Activated naive CD8-positive, alpha-beta T cell treated with anti-CD3 and anti-CD28 coated beads, Interleukin-2, amount 50 U/mL, for 24 hours (primary cell): ENCODE data around the gene RYR2.

Experiments used
- ATAC-seq: fragments of 150-1000 bp; cut with Tn5 transposase; one replicate; pipeline ENCODE4 v1.10.0; 2021
- DNase-seq: peaks from one replicate; pipeline ENCODE4 v3.0.0; 2021
- H3K27ac Mint-ChIP-seq: one replicate; pipeline ENCODE4 v1.8.0; 2021; ENCODE audit warnings: mild to moderate bottlenecking, mixed read lengths
- H3K27me3 Mint-ChIP-seq: one replicate; pipeline ENCODE4 v1.8.0; 2021; ENCODE audit warnings: mixed read lengths
- H3K36me3 Mint-ChIP-seq: one replicate; pipeline ENCODE4 v1.8.0; 2021; ENCODE audit warnings: low read depth, mixed read lengths
- H3K4me1 Mint-ChIP-seq: one replicate; pipeline ENCODE4 v1.8.0; 2021; ENCODE audit warnings: mixed read lengths
- H3K4me3 Mint-ChIP-seq: one replicate; pipeline ENCODE4 v1.8.0; 2021; ENCODE audit warnings: mild to moderate bottlenecking, moderate library complexity, mixed read lengths
- H3K9me3 Mint-ChIP-seq: one replicate; pipeline ENCODE4 v1.8.0; 2021; ENCODE audit warnings: mixed read lengths

Gene RYR2

GRCh38 chr1:237013608-237014007 lies 28.4 kb upstream of the RYR2 start:
- DNase-seq (no peak), ATAC-seq (no peak)
- H3K4me1 Mint-ChIP-seq: no peaks in the 10 kb centered on the region
- H3K9me3 Mint-ChIP-seq: no peaks in the 10 kb centered on the region
- peaks cover 3% of the 10 kb centered on the region for H3K27me3 Mint-ChIP-seq
- no peak overlapping the region for H3K27ac Mint-ChIP-seq
- no peaks in the 10 kb centered on the region for H3K36me3 Mint-ChIP-seq
- no peak overlapping the region for H3K4me3 Mint-ChIP-seq

- no peaks in the 10 kb centered on the region for H3K36me3 Mint-ChIP-seq
- H3K4me3 Mint-ChIP-seq: no peak overlapping the region
- no peaks in the 10 kb centered on the region for H3K9me3 Mint-ChIP-seq
- DNase-seq (no peak), ATAC-seq (no peak)
- no peaks in the 10 kb centered on the region for H3K27me3 Mint-ChIP-seq
- no peak overlapping the region for H3K27ac Mint-ChIP-seq
- H3K4me1 Mint-ChIP-seq: no peaks in the 10 kb centered on the region
Measured at GRCh38 chr1:237016626-237017025, 25.4 kb upstream of the RYR2 start.

GRCh38 chr1:237018896-237019295 lies 23.1 kb upstream of the RYR2 start:
- Mint-ChIP-seq H3K4me1 (no peaks in the 10 kb centered on the region), H3K9me3 (no peaks in the 10 kb centered on the region), H3K4me3 (no peak overlapping the region), H3K27me3 (no peaks in the 10 kb centered on the region), H3K36me3 (no peaks in the 10 kb centered on the region), H3K27ac (no peak overlapping the region)
- ATAC-seq (no peak), DNase-seq (no peak)

GRCh38 chr1:237025358-237026074 lies 16.5 kb upstream of the RYR2 start:
- peaks cover 10% of the 10 kb centered on the region for H3K27me3 Mint-ChIP-seq

GRCh38 chr1:237029240-237029639 lies 12.7 kb upstream of the RYR2 start:
- H3K27ac Mint-ChIP-seq: no peak overlapping the region
- no peaks in the 10 kb centered on the region for H3K36me3 Mint-ChIP-seq
- peaks cover 5% of the 10 kb centered on the region for H3K9me3 Mint-ChIP-seq

More at GRCh38 chr1:237025358-237026074, 16.5 kb upstream of the RYR2 start:
- Mint-ChIP-seq H3K4me1 (no peaks in the 10 kb centered on the region), H3K27ac (no peak overlapping the region), H3K36me3 (no peaks in the 10 kb centered on the region), H3K4me3 (no peak overlapping the region), H3K9me3 (peaks cover 5% of the 10 kb centered on the region)
- no peak for ATAC-seq
- no peak for DNase-seq

GRCh38 chr1:237029850-237030535 lies 12.0 kb upstream of the RYR2 start:
- no peak overlapping the region for H3K4me3 Mint-ChIP-seq
- peaks cover 10% of the 10 kb centered on the region for H3K27me3 Mint-ChIP-seq
- ATAC-seq (no peak), DNase-seq (no peak)
- peaks cover 5% of the 10 kb centered on the region for H3K9me3 Mint-ChIP-seq
- H3K4me1 Mint-ChIP-seq: no peaks in the 10 kb centered on the region
- no peak overlapping the region for H3K27ac Mint-ChIP-seq
- H3K36me3 Mint-ChIP-seq: no peaks in the 10 kb centered on the region

More at GRCh38 chr1:237029240-237029639, 12.7 kb upstream of the RYR2 start:
- Mint-ChIP-seq H3K4me3 (no peak overlapping the region), H3K27me3 (peaks cover 10% of the 10 kb centered on the region), H3K4me1 (no peaks in the 10 kb centered on the region)
- ATAC-seq (no peak), DNase-seq (no peak)

GRCh38 chr1:237031480-237031879 lies 10.5 kb upstream of the RYR2 start:
- H3K36me3 Mint-ChIP-seq: no peaks in the 10 kb centered on the region
- DNase-seq: no peak
- H3K27ac Mint-ChIP-seq: no peak overlapping the region
- H3K27me3 Mint-ChIP-seq: peaks cover 6% of the 10 kb centered on the region
- no peak overlapping the region for H3K4me3 Mint-ChIP-seq
- no peak for ATAC-seq
- no peaks in the 10 kb centered on the region for H3K4me1 Mint-ChIP-seq
- H3K9me3 Mint-ChIP-seq: no peaks in the 10 kb centered on the region

GRCh38 chr1:237032029-237032428 lies 10.0 kb upstream of the RYR2 start:
- DNase-seq (no peak), ATAC-seq (no peak)
- no peak overlapping the region for H3K27ac Mint-ChIP-seq
- H3K36me3 Mint-ChIP-seq: no peaks in the 10 kb centered on the region
- no peaks in the 10 kb centered on the region for H3K9me3 Mint-ChIP-seq
- H3K4me3 Mint-ChIP-seq: no peak overlapping the region
- H3K27me3 Mint-ChIP-seq: peaks cover 6% of the 10 kb centered on the region
- no peaks in the 10 kb centered on the region for H3K4me1 Mint-ChIP-seq

GRCh38 chr1:237033061-237033460 lies 8.9 kb upstream of the RYR2 start:
- no peaks in the 10 kb centered on the region for H3K36me3 Mint-ChIP-seq
- peaks cover 3% of the 10 kb centered on the region for H3K27me3 Mint-ChIP-seq
- DNase-seq (no peak), ATAC-seq (no peak)
- H3K27ac Mint-ChIP-seq: no peak overlapping the region
- H3K4me3 Mint-ChIP-seq: no peak overlapping the region
- H3K4me1 Mint-ChIP-seq: no peaks in the 10 kb centered on the region
- H3K9me3 Mint-ChIP-seq: no peaks in the 10 kb centered on the region

GRCh38 chr1:237033804-237034203 lies 8.2 kb upstream of the RYR2 start:
- peaks cover 2% of the 10 kb centered on the region for H3K27me3 Mint-ChIP-seq
- ATAC-seq (no peak), DNase-seq (no peak)
- no peaks in the 10 kb centered on the region for H3K36me3 Mint-ChIP-seq
- H3K4me3 Mint-ChIP-seq: no peak overlapping the region
- H3K4me1 Mint-ChIP-seq: no peaks in the 10 kb centered on the region
- H3K9me3 Mint-ChIP-seq: no peaks in the 10 kb centered on the region
- H3K27ac Mint-ChIP-seq: no peak overlapping the region

- Mint-ChIP-seq H3K9me3 (no peaks in the 10 kb centered on the region), H3K4me1 (no peaks in the 10 kb centered on the region)
- no peak for ATAC-seq
Measured at GRCh38 chr1:237035759-237036158, 6.2 kb upstream of the RYR2 start.

GRCh38 chr1:237038211-237038610 lies 3.8 kb upstream of the RYR2 start:
- no peak overlapping the region for H3K27ac Mint-ChIP-seq
- ATAC-seq (no peak), DNase-seq (no peak)
- H3K4me3 Mint-ChIP-seq: no peak overlapping the region
- H3K9me3 Mint-ChIP-seq: no peaks in the 10 kb centered on the region
- H3K36me3 Mint-ChIP-seq: peaks cover 2% of the 10 kb centered on the region
- peaks cover 24% of the 10 kb centered on the region for H3K27me3 Mint-ChIP-seq
- H3K4me1 Mint-ChIP-seq: peaks cover 6% of the 10 kb centered on the region

More at GRCh38 chr1:237035759-237036158, 6.2 kb upstream of the RYR2 start:
- Mint-ChIP-seq H3K36me3 (no peaks in the 10 kb centered on the region), H3K4me3 (no peak overlapping the region), H3K27me3 (peaks cover 7% of the 10 kb centered on the region), H3K27ac (no peak overlapping the region)
- DNase-seq: no peak

GRCh38 chr1:237040823-237041222 lies 1.2 kb upstream of the RYR2 start:
- no peak for ATAC-seq
- Mint-ChIP-seq H3K4me1 (peaks cover 10% of the 10 kb centered on the region), H3K9me3 (no peaks in the 10 kb centered on the region), H3K27ac (no peak overlapping the region), H3K4me3 (no peak overlapping the region), H3K27me3 (peaks cover 42% of the 10 kb centered on the region), H3K36me3 (peaks cover 2% of the 10 kb centered on the region)
- DNase-seq: no peak

GRCh38 chr1:237041461-237041794 lies 556 bp upstream of the RYR2 start:
- Mint-ChIP-seq H3K27me3 (peaks cover 42% of the 10 kb centered on the region), H3K9me3 (no peaks in the 10 kb centered on the region), H3K36me3 (peaks cover 2% of the 10 kb centered on the region), H3K4me3 (no peak overlapping the region), H3K27ac (no peak overlapping the region), H3K4me1 (peaks cover 10% of the 10 kb centered on the region)
- ATAC-seq (no peak), DNase-seq (no peak)

GRCh38 chr1:237042526-237042891 lies 525 bp downstream of the RYR2 start:
- peaks cover 42% of the 10 kb centered on the region for H3K27me3 Mint-ChIP-seq
- ATAC-seq (no peak), DNase-seq (no peak)
- H3K36me3 Mint-ChIP-seq: peaks cover 2% of the 10 kb centered on the region
- H3K4me1 Mint-ChIP-seq: peaks cover 10% of the 10 kb centered on the region
- no peaks in the 10 kb centered on the region for H3K9me3 Mint-ChIP-seq
- no peak overlapping the region for H3K4me3 Mint-ChIP-seq
- no peak overlapping the region for H3K27ac Mint-ChIP-seq
